GM19468 (cell line): ENCODE results near the gene COL8A1.

Source experiments
- ATAC-seq: cut with Tn5 transposase; IDR thresholded peaks from one replicate; pipeline ENCODE4 v1.9.1; 2021; ENCODE audit warnings: mild to moderate bottlenecking, moderate library complexity, moderate number of reproducible peaks; ENCODE audit not compliant: unreplicated experiment; ENCODE audit errors: extremely low read depth

The COL8A1 gene

DNA sequence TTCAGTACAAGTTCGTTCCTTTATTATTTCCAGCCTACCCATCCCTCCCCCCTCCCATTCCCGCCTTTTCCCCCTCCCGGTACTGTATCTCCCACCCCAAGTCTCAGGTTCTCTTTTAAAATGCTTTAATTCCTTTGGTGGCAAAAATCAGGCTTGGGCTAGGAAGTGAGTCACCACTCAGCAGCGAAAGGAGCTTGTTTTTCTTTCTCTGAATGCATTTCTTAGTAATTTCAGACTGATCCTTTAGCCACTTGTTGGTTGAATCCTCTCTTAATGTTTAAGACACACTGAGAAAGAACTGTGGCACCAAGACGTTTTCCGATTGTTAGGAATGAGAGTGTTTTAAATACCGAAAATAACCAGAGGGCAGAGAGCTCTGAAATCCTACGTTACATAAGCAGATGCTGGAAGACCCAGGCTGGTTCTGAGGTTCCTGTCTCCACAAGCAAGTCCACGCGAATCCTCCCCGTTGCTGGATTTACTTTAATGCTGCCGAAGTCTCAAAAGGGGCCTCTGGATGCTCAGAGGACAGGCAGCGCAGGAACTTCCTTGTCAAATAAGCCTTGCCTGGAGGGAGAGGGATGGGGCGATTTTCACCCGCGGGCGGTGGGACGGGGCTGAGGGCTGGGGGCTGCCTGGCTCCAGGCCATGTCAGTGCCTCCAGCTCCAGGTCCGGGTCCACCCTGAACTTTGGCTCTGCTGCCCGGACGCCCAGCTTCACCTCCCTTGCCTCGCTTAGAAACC is 854 bp upstream of the COL8A1 start:
- ATAC-seq = no peak

DNA sequence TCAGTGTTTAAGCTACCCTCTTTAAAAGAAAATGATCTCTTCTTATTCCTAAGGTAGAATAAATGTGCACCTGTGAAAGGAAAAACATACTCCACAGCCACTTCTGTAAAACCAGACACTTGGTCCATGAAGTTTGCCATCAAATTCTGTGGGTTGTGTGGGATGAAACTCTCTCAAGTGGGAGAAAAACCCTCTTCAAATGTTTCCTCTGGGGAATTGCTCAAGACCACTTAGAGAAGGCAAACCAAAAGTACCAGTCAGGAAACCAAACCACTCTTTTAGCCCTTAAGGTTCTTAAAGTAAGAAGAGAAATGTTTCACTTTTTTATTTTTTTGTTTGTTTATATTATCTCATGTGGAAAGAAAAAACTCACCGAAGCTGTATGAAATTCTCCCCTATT is 1.2 kb downstream of the COL8A1 start:
- no peak for ATAC-seq

DNA sequence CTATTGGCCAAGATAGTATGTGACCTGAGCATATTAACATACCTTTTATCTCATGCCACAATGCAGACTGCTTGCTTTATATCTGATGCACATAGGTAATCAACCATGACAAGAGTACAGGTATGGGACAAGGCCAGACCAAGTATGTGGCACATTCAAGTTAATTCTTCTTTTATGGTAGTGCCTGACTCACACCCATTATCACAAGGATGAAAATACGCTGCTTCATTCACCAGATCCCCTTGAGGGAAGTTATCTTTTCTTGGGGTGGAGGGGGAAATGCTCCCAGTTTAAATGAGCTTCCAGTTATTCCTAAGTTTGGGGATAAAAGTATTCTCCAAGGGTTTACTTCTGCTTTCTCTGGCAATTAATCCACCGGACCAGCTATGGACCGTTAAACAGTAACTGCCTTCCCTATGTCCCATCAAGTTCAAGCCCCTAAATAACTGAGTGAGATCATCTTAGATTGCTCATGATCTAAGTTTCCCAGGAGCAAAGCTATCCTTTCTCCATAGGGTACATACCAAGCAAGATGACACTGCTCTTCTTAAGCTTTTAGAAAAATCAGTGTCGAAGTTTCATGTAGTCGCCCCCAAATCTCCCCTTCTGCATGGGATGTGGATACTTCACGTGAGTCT is 1.9 kb downstream of the COL8A1 start:
- no peak for ATAC-seq

DNA sequence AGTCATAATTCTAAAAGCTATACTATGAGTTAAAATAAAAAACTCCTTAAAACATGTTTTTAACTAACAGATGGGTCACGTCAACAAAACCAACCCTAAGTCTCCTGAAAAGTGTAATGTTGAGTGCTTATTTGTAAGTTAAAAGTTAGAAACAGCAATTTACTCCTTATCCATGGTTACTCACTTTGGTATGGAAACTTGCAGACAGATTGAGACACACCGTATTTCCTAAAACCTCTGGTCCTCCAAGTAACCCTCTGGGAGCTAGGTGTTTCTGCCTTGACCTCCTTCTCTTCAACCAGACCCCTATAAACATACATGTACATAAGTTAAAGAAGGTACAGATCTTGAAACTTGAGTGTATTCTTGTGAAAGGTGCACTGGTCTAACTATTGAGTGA is 3.1 kb downstream of the COL8A1 start:
- no peak for ATAC-seq

DNA sequence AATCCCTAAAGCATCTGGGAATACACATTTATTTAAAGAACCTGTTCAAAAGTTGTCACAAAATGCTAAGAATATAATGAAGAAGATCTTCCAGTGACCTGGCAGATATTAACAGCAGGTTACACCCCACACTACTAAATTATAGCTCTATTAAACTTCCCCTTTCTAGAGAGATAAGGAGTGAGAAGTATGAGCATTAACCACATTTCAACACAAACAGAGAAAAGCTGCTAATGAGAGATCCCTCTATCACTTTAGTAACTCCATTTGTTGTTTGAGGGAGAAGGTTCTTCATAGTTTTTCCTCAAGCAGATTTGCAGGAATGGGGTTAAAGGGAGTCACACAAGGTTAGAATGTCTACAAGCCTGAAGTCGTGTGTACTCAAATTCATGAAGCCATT is 3.6 kb downstream of the COL8A1 start:
- ATAC-seq = no peak

DNA sequence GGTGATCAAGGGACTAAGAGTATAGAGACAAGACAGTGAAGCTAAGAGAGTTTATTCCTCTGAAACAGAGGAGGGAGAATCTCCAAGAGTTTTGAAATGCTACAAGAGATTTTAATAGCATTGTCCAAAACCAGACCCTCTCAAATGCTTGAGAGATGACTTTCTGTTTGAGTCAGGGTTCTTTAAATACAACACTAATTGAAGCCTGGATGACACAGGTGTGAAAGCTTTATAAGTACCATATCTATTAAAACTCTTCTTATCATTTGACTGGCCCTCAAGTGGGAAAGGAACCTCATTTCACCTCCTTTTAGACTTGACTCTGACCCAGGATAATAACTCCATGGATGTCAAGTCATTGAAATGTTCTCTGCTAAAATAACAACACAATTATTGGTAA is 5.6 kb downstream of the COL8A1 start:
- ATAC-seq = no peak

DNA sequence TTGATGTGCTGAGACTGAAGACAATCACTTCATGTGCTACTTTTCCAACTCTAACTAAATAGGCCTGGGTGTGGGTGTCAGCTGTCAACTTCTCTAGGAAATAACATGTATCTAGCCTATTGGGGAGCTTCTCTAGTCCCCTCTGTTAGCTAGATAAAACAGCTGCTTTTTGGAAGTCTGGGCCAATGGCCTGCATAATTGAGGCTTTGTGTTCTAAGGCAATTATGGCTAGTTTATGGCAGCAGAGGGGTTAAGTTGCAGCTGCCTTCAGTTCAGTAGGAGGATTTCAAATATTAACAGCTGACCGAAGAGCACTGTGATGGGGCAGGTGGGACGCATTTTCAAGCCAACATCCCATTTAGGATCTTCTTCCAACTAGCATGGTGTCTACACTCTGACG is 6.4 kb downstream of the COL8A1 start:
- ATAC-seq = no peak

DNA sequence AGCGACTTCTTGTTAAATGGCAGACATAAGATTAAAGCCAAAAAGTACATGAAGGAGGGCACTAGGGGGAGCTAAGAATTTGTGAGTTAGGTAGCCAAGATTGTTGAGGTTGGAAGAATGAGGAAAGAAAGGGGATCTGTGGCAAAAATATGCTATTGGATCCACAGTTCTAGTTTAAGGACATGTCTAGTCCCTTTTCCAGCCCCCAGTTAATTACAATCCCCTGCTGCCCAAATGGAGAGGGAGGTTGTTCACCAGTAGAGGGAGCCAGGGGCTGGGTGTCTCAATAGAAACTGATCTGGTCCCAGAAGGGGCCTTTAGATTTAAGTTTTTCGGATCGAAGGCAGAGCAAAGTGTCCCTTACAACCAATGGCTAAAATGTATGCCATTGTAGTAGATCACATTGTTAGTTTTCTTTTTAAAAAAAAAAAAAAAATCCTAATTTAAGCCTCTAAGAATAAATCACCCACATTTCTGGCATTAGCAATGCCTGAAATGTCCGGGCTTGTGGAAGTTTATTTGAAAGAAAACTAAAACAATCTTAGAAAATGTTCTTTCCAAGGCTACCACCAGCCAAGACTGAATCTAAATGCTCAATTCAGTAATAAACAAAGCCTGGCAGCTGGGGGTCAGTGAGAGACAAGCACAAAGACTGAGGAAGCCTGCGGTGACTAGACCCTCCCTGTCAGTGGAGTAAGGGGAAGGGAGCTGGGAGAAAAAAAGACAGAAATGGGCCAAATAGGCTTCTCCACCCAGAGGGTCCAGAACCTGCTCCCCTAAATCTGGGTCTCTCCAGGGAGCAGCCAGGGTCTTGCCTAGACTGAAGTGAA is 7.1 kb downstream of the COL8A1 start:
- ATAC-seq = no peak

DNA sequence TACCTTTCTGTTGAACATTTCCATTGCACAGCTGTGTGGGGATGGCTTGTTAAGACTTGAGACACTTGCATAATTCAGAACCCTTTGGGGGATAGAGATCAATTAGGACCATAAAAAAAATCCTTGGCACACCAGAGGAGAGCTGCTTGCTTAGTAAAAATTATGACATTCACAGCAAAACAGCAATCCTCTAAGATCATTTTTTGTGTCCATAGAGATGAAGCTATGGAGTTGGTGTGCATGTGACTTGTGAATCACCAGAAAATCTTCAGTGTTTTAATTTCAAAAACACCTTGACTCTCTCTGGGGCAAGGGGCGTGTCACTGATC is 7.7 kb downstream of the COL8A1 start:
- no peak for ATAC-seq

DNA sequence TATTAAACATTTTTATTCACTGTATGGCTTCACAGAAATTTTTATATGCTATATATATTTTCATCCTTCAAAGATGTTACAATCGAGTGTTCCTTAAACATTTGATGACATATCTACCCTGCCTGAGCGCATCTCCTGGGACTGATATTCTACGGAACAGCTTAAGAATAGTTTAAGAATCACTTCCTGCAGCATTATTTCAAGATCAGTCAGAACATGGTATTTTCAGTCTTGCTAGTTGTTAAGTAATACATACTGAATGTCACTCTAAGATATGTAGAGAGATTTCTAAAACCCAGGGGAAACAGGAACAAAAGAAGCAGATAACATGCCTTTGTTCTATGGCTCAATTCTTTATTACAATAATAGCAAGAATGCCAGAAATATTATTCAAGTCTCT is 8.7 kb downstream of the COL8A1 start:
- no peak for ATAC-seq

DNA sequence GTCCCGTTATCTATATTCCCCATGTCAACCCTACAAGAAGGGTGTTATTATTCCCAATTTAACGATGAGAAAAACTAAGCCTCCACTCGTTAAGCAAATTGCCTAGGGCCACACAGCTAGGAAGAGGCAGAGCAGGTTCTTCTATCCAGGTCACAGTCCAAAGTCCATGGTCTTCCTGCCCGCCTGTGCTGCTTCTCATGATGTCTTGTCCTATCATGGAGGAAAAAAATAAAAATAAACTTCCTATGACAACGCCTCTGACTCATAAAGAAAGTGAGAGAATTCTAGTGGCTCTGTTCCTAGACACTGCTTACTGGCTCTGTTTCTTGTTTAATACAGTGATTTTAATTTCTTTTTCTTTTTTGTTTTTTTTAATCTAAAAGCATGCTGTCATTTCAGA is 9.7 kb downstream of the COL8A1 start:
- no peak for ATAC-seq

DNA sequence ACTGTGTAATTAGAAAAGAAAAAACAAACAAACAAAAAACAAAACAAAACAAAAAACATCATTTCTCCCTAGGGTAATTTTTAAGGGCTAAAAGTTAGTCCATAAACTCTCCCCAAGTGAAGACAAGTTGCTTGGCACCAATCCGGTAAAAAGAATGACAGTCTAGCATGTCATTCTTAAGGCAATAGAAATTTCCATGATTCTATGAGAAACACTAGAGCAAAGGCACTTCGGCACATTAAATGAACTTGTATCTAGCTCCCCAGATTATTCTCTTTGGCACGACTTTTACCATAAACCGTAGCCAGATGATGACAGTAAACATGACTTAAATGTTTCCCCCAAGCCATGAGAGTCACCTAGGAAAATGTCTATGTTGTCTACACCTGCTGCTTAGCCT is 10.1 kb downstream of the COL8A1 start:
- ATAC-seq = no peak

DNA sequence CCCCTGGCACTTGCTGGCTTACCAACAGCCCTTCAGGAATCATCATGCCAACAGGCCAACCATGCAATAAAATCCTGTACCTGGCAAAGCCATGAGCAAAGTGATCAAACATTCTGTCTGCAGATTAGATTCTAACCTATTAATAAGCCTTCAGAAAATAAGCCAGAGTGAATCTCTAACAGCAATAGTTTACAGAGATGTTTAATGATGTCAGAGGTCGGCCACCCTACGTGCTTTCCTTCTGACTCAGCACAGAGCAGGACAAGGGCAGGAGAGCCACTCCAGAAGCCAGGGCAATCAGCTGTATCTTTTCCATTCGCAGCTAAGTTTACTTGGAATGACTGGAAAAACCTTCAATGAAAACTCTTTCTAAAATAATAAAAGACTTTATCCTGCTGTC is 13.1 kb downstream of the COL8A1 start:
- ATAC-seq = no peak

DNA sequence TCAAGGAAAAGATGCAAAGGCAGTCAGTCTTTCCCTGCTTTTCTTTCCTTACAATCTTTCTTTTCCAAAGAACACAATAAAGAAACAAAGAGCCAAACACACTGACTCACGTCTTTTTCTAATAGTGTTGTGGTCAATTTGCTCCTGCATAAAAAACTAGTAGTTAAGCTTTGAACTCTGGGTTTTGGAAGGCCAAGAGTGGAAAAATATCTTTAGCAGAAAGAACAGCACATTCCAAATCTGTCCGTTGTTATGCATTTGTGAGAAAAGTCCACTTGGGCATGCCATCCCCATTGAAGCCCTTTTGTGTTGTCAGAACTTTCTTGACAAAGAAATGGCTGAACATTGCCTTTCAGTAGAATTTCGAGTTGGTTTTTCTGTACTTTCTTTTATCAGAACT is 18.2 kb downstream of the COL8A1 start:
- ATAC-seq = no peak

DNA sequence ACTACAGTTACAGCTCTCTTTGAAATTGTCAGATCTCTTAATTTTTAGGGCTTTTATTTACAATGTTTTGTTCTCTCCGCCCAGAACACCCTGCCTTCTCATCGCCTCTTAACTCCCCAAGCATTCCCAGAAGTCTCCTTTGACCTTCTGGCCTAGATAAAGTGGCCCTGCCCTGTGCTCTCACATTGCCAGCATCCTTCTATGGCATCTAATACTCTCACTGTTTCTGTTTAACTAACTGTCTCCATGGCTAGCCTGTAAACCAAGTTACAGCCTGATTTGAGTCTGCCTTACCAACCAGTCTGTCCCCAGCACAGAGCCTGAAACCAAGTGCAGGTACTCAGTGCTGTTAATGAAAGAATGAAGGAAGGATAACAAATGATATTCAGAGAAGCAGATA is 19.9 kb downstream of the COL8A1 start:
- no peak for ATAC-seq

DNA sequence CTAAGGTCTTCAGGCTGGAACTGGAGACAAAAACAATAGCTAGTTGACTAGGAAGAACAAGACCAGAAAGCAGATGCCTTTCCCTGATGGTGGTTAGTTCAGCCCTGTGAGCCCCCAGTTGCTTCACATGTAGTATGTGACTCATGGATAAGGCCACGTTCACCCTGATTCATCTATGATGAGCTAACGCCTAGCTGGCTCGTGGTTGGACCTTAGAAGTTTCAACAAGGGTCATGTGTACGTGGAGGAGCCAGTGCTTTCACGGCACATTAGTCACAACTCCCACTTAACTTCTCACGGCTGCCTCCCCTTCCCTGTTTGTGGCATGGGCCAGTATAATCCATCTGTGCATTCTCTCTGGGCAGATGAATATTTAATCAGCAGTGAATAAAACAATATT is 20.6 kb downstream of the COL8A1 start:
- ATAC-seq = no peak

DNA sequence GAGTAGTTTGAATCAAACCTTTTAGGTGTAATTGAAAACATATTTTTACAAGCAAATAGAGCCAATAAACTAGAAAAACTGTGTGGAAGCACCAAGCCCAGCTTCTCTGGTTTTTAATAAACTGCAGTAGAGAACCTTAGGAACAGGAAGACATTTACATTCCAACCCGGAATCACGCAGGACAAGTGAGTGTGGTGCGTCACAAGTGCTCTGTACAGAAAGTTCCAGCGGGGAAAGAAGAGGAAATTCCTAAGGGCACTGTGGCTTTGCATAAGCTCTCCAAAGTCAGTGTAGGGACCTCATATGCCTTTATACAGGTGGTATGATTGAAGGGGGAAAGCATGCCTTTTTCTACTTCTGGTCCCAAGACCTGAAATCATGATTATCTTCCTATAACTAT is 21.6 kb downstream of the COL8A1 start:
- no peak for ATAC-seq

DNA sequence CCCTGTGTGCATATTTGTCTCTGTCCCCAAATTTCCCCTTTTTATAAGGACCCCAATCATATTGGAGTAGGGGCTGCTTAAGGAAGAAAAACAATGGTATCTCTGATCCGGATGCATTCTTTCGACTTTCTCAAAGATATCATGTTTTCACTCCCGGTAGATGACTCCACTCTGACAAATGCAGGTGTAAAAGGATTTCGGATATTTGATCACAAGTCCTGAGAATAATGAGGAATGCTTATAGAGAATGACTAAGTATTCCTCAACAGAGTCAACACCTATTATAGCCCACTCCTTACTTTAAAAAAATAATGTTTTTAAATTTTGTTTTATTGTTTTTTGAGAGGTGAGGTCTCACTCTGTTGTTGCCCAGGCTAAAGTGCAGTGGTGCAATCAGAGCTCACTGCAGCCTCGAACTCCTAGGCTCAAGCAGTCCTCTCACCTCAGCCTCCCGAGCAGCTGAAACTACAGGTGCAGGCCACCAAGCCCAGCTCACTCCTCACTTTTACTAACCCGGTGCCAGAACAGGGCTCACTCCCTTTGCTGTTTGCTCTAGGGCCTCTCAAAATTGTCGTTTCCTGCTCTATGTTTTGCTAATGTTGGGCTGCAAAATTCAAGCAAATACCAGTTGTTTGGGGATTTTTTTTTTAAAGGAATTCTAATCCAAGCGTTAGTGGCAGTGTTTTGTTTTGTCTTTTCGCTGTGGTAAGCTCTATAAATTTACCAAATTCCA is 24.6 kb downstream of the COL8A1 start:
- ATAC-seq = no peak

DNA sequence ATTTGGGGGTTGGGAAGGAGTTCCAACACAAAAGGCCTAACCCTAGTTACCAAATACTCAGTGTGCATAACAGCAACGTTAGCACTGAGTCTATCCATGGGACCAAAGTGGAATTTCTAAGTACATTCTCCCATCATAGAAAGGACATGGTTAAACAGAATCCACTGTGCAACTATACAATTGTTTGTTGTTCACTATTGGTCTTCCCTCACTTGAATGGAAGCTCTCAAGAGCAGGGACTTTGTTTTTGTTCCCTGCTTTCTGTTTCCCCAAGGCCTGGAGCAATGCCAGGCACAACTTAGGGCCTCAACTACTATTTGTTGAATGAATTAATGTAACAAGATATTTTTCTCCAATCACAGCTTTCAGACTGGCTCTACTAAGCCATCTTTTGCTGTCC is 25.6 kb downstream of the COL8A1 start:
- no peak for ATAC-seq

DNA sequence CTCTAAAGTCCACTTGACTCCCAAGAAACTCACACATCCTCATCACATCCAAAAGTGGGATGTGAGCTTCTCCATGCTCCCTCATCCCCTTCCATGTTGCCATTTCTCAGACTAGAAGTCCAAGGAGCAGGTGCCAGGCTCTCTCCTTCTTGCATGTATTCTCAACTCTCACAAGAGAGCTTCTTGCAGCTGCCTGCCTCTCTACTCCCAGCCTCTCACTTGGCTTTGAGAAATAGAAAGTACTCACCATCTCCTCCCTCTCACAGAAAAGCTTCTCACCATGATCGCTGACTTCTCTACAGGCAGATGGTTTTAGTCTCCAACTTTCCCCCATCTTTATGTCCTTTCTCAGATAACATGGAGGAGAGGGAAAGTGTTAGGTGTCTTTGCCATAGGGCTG is 26.6 kb downstream of the COL8A1 start:
- no peak for ATAC-seq

DNA sequence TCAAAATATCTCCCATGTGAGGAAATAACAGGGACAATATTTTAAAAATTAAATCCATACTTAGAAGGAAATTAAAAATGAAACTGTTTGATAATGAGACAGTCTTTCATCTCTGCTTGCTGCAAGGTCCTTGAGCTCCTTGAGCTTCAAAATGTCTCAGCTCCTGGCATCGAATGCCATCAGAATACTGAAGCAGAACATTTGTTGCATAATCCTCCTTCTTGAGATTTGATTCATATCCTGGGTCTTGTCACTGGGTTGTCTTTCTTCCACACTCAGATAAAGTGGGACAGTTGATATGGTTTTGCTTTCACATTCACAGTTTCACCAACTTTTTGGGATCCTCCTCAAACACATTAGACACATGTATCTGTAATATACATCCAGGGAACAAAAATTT is 27.8 kb downstream of the COL8A1 start:
- no peak for ATAC-seq
